K562 (cell line): ENCODE data around the gene STRA8. TPM values are rescaled to one million over a fixed set of nuclear protein-coding genes. Genes with fewer than 3 reads are reported as not detected.
A peak's percentile ranks its signal among the peaks of the same experiment; 100 is the strongest.

Source experiments
- EZH2 ChIP-seq: IDR thresholded peaks from 2 replicates; pipeline ENCODE4 v1.6.1; 2012; ENCODE audit warnings: low read depth, mild to moderate bottlenecking, inconsistent platforms, low read length, borderline replicate concordance
- RNF2 ChIP-seq: sonication (generic); IDR thresholded peaks from 2 replicates; pipeline ENCODE4 v1.6.1; 2016
- SMAD1 ChIP-seq: fragments of 150-350 bp; IDR thresholded peaks from 2 replicates; pipeline ENCODE4 v1.6.1; 2014; ENCODE audit warnings: low read length, low read depth; ENCODE audit not compliant: partially characterized antibody
- SP2 ChIP-seq: IDR thresholded peaks from 2 replicates; pipeline ENCODE4 v1.6.1; 2011; ENCODE audit warnings: mild to moderate bottlenecking, low read depth, low read length, moderate library complexity; ENCODE audit not compliant: poor library complexity, severe bottlenecking; ENCODE audit errors: extremely low read depth
- polyA plus RNA-seq, 8 experiments: library from polyadenylated mRNA; depleted of rRNA in 4 of 8; stranded (reverse) in 5 of 8; unstranded in 3 of 8; fragments of >200 nt; fragmentation: Nextera tagmentation in 2 of 8; fragmentation: Illumina TruSeq in 1 of 8; extraction: Ambion mirVana in 2 of 8; extraction: Trizol in 1 of 8; gene quantifications; 2 replicates each; pipeline versions ENCODE4 v1.2.1 to v1.2.3, GENCODE V29; 2011 to 2014; ENCODE audit warnings: inconsistent platforms in 1 of 8, missing spikeins in 1 of 8
- total RNA-seq, 7 experiments: library from RNA; depleted of rRNA in 6 of 7; stranded (reverse); fragments of >200 nt in 6 of 7; fragmentation: Illumina TruSeq in 2 of 7; extraction: Trizol in 2 of 7; gene quantifications; 2 replicates each; pipeline versions ENCODE4 v1.2.1 to v1.2.3, GENCODE V29; 2011 to 2021; ENCODE audit warnings: low replicate concordance in 1 of 7
- TF ChIP-seq, protein P1 (sequence below), 2 experiments: fragments of 450-650 bp in 1 of 2; sonication (generic) in 1 of 2; formaldehyde crosslinking in 1 of 2; IDR thresholded peaks; 2 replicates each; pipeline versions ENCODE4 v1.7.1 to v1.9.0; 2016 to 2022; ENCODE audit warnings: inconsistent platforms in 1 of 2, mild to moderate bottlenecking in 1 of 2, missing genetic modification reagents in 1 of 2

Gene STRA8
- total and polyA plus RNA-seq, 9 of the 15 experiments (the other 6 are each of a cell fraction or from before 2014, with no cell fraction given): not detected

DNA sequence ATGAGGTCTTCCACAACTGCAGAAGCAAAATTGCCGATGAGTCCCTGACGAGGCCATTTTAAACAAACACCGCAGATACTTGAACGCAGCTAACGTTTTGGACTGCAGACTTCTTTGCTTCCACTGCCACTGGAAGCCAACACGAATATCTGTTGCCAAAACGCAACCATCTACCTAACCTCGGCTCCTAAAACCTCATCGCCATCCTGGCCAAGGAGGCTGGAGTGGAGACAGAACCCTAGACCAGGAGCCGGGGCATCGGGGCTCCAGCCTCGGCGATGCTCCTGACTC, 22.8 kb upstream of the STRA8 start (continued):
- TF ChIP-seq, protein P1, sequence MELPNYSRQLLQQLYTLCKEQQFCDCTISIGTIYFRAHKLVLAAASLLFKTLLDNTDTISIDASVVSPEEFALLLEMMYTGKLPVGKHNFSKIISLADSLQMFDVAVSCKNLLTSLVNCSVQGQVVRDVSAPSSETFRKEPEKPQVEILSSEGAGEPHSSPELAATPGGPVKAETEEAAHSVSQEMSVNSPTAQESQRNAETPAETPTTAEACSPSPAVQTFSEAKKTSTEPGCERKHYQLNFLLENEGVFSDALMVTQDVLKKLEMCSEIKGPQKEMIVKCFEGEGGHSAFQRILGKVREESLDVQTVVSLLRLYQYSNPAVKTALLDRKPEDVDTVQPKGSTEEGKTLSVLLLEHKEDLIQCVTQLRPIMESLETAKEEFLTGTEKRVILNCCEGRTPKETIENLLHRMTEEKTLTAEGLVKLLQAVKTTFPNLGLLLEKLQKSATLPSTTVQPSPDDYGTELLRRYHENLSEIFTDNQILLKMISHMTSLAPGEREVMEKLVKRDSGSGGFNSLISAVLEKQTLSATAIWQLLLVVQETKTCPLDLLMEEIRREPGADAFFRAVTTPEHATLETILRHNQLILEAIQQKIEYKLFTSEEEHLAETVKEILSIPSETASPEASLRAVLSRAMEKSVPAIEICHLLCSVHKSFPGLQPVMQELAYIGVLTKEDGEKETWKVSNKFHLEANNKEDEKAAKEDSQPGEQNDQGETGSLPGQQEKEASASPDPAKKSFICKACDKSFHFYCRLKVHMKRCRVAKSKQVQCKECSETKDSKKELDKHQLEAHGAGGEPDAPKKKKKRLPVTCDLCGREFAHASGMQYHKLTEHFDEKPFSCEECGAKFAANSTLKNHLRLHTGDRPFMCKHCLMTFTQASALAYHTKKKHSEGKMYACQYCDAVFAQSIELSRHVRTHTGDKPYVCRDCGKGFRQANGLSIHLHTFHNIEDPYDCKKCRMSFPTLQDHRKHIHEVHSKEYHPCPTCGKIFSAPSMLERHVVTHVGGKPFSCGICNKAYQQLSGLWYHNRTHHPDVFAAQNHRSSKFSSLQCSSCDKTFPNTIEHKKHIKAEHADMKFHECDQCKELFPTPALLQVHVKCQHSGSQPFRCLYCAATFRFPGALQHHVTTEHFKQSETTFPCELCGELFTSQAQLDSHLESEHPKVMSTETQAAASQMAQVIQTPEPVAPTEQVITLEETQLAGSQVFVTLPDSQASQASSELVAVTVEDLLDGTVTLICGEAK (IDR thresholded peaks at IDR 0.05): peak; percentile 50; the same call in 1 of the 2 replicates
- TF ChIP-seq, protein P1 (CRISPR knock-in tag; IDR thresholded peaks at IDR 0.05): no peak
- TF ChIP-seq EZH2: no peak
- 0 out of 2 replicates have a peak, but pooled peaks have one; percentile 12 for TF ChIP-seq RNF2
- no peak for TF ChIP-seq SP2
- no peak for TF ChIP-seq SMAD1
- TF ChIP-seq, all 486 proteins: peak for 15
